Panc1 (cell line): ENCODE results near the gene ERCC2. TPM values are rescaled to one million over a fixed set of nuclear protein-coding genes. Genes with fewer than 3 reads are reported as not detected.

Experiments used
- ATAC-seq: fragments of 200-7000 bp; cut with Tn5 transposase; 2 replicates; pipeline ENCODE4 v1.9.1; 2020; ENCODE audit warnings: mild to moderate bottlenecking, moderate library complexity
- BruUV-seq: library from RNA; stranded (reverse); fragments of 400-500 nt; replicated peaks from 2 replicates; lab custom pipeline; 2021; lab: Mats Ljungman, UMichigan
- CTCF ChIA-PET: fragments of 300-600 bp; sonication (Branson Sonifier 250); formaldehyde crosslinking; loops from one replicate; lab custom pipeline; 2022; ENCODE audit warnings: antibody characterized with exemption; lab: Charles Lee
- POLR2A ChIA-PET: fragments of 300-600 bp; sonication (Branson Sonifier 250); formaldehyde crosslinking; loops from one replicate; lab custom pipeline; 2022; ENCODE audit warnings: antibody characterized with exemption; lab: Charles Lee
- DNase-seq: peaks from one replicate; pipeline ENCODE4 v3.0.0-alpha.2; 2010; ENCODE audit warnings: low read depth, low spot score
- H3K27ac ChIP-seq: 2 replicates; pipeline ENCODE4 v1.5.1; 2011; ENCODE audit warnings: mild to moderate bottlenecking, low read length, inconsistent platforms
- H3K27me3 ChIP-seq: fragments of 200-500 bp; sonication (Bioruptor generic); 2 replicates; pipeline ENCODE4 v1.6.0; 2014; ENCODE audit warnings: low read length, inconsistent platforms; ENCODE audit not compliant: control insufficient read depth, insufficient read depth
- H3K36me3 ChIP-seq: fragments of 200-500 bp; sonication (Bioruptor generic); 2 replicates; pipeline ENCODE4 v1.5.1; 2014; ENCODE audit warnings: inconsistent platforms, mild to moderate bottlenecking, low read length, moderate library complexity; ENCODE audit not compliant: control insufficient read depth, insufficient read depth
- H3K4me1 ChIP-seq: 2 replicates; pipeline ENCODE4 v1.5.1; 2011; ENCODE audit warnings: inconsistent platforms, mild to moderate bottlenecking, low read length, moderate library complexity; ENCODE audit not compliant: control insufficient read depth, insufficient read depth
- H3K4me3 ChIP-seq, 2 experiments: 2 replicates each; pipeline ENCODE4 v1.5.1; 2011 to 2012; ENCODE audit warnings: low read depth in 2 of 2, low read length in 2 of 2, mild to moderate bottlenecking in 2 of 2, inconsistent platforms in 1 of 2, moderate library complexity in 1 of 2
- H3K9me3 ChIP-seq: fragments of 200-500 bp; sonication (Bioruptor generic); 2 replicates; pipeline ENCODE4 v1.5.1; 2014; ENCODE audit warnings: low read depth, mild to moderate bottlenecking, inconsistent platforms, low read length, moderate library complexity; ENCODE audit not compliant: control insufficient read depth, insufficient read depth
- CTCF ChIP-seq: fragments of 450-650 bp; IDR thresholded peaks from 2 replicates; pipeline ENCODE4 v1.5.1; 2017; ENCODE audit warnings: mild to moderate bottlenecking
- POLR2AphosphoS5 ChIP-seq: IDR thresholded peaks from 2 replicates; pipeline ENCODE4 v1.6.1; 2012; ENCODE audit warnings: mild to moderate bottlenecking, low read depth, low read length, moderate library complexity
- REST ChIP-seq, 2 experiments: IDR thresholded peaks; 2 replicates each; pipeline ENCODE4 v1.6.1; 2011 to 2012; ENCODE audit warnings: low read depth in 2 of 2, control low read depth in 1 of 2, low read length in 1 of 2, mild to moderate bottlenecking in 1 of 2, moderate library complexity in 1 of 2; ENCODE audit not compliant: insufficient read depth in 1 of 2
- SIN3A ChIP-seq: IDR thresholded peaks from 2 replicates; pipeline ENCODE4 v1.6.1; 2012; ENCODE audit warnings: low read depth, mild to moderate bottlenecking, low read length, moderate library complexity, borderline replicate concordance; ENCODE audit not compliant: insufficient read depth
- TCF7L2 ChIP-seq: IDR thresholded peaks from 2 replicates; pipeline ENCODE4 v1.6.1; 2011; ENCODE audit warnings: mild to moderate bottlenecking, low read depth, low read length, inconsistent platforms
- in situ Hi-C: cut with HindIII; loops from 2 replicates; pipeline ENCODE4 v1.10.0; 2016; ENCODE audit warnings: low sequenced_read_pairs, low pct_unique_long_range_greater_than_20kb
- intact Hi-C: fragments of 100-400 bp; cut with micrococcal nuclease; formaldehyde crosslinking; loops from one replicate; pipeline ENCODE4 v1.10.0; 2022; ENCODE audit not compliant: unreplicated experiment
- total RNA-seq: library from RNA; stranded (reverse); gene quantifications from one replicate; pipeline ENCODE4 v1.2.1, GENCODE V29; 2021; ENCODE audit not compliant: unreplicated experiment

The ERCC2 gene
- total RNA-seq, 1 experiment from 2014 or later: 32.5 TPM

- no peak for TF ChIP-seq TCF7L2
- TF ChIP-seq POLR2AphosphoS5: no peak
- TF ChIP-seq CTCF: no peak
- TF ChIP-seq REST (IDR thresholded peaks at IDR 0.05; ENCODE audit: insufficient read depth in 1 of 2, low read depth in 2 of 2, low read length in 1 of 2): no peak
- no peak for TF ChIP-seq SIN3A
- no peaks in the 10 kb centered on the region for H3K4me1 ChIP-seq
- no TSS peak for BruUV-seq
- H3K27ac ChIP-seq: no peak overlapping the region
- intact Hi-C loops: no loop called here
- DNase-seq (no peak), ATAC-seq (peak; percentile 37; the same call in 1 of the 2 replicates)
- POLR2A ChIA-PET: no interaction called here
- H3K4me3 ChIP-seq: no peak overlapping the region
- no peaks in the 10 kb centered on the region for H3K9me3 ChIP-seq
- CTCF ChIA-PET: no interaction called here
- in situ Hi-C loops: no loop called here
- H3K27me3 ChIP-seq: no peaks in the 10 kb centered on the region
- H3K36me3 ChIP-seq: no peaks in the 10 kb centered on the region; the same call in 1 of the 2 replicates
These were observed 18.9 kb downstream of the ERCC2 start for GRCh38 chr19:45351401-45351952.

- Histone ChIP-seq H3K27ac (no peak overlapping the region), H3K36me3 (no peaks in the 10 kb centered on the region; the same call in 1 of the 2 replicates), H3K4me1 (no peaks in the 10 kb centered on the region), H3K4me3 (no peak overlapping the region), H3K9me3 (no peaks in the 10 kb centered on the region), H3K27me3 (no peaks in the 10 kb centered on the region)
- TF ChIP-seq REST (IDR thresholded peaks at IDR 0.05; ENCODE audit: insufficient read depth in 1 of 2, low read depth in 2 of 2, low read length in 1 of 2) (no peak), TCF7L2 (no peak), SIN3A (no peak), CTCF (no peak), POLR2AphosphoS5 (no peak)
- in situ Hi-C loops: no loop called here
- no TSS peak for BruUV-seq
- ATAC-seq (no peak), DNase-seq (no peak)
- ChIA-PET CTCF (no interaction called here), POLR2A (no interaction called here)
- intact Hi-C loops: no loop called here
These were observed 19.8 kb downstream of the ERCC2 start for GRCh38 chr19:45350477-45351058.
